HG03159 (cell line): Measurements from ENCODE around the gene YIPF3.

Experiments
- ATAC-seq: cut with Tn5 transposase; IDR thresholded peaks from one replicate; pipeline ENCODE4 v1.9.1; 2021; ENCODE audit warnings: mild to moderate bottlenecking, moderate library complexity; ENCODE audit not compliant: unreplicated experiment

YIPF3 gene

GRCh38 chr6:43493833-43494232, 22.9 kb downstream of the YIPF3 start:
- ATAC-seq: no peak

DNA sequence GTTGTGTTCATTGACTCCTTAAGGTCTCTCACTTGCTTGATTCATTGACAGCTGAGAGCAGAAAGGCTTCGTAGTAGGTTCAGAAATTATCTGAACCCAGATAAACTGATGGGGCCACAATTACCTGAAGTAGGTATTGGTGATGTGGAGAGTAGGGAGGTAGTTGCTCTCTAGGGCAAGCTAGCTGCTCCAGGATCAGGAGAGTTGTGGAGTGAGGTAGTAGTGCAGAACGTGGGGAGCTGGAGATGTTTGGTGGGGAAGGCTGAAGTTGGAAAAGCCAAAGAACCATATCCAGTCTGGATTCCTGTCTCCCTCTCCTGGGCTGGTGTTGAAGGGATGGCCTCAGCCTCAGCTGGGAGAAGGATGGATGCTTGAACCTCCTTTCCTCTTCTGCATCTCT, 23.5 kb downstream of the YIPF3 start:
- no peak for ATAC-seq

GRCh38 chr6:43492673-43493072, 24.1 kb downstream of the YIPF3 start:
- ATAC-seq: no peak

- ATAC-seq: no peak
These were observed 24.7 kb downstream of the YIPF3 start for GRCh38 chr6:43491750-43492661.

GRCh38 chr6:43490523-43490939, 26.2 kb downstream of the YIPF3 start:
- no peak for ATAC-seq

DNA sequence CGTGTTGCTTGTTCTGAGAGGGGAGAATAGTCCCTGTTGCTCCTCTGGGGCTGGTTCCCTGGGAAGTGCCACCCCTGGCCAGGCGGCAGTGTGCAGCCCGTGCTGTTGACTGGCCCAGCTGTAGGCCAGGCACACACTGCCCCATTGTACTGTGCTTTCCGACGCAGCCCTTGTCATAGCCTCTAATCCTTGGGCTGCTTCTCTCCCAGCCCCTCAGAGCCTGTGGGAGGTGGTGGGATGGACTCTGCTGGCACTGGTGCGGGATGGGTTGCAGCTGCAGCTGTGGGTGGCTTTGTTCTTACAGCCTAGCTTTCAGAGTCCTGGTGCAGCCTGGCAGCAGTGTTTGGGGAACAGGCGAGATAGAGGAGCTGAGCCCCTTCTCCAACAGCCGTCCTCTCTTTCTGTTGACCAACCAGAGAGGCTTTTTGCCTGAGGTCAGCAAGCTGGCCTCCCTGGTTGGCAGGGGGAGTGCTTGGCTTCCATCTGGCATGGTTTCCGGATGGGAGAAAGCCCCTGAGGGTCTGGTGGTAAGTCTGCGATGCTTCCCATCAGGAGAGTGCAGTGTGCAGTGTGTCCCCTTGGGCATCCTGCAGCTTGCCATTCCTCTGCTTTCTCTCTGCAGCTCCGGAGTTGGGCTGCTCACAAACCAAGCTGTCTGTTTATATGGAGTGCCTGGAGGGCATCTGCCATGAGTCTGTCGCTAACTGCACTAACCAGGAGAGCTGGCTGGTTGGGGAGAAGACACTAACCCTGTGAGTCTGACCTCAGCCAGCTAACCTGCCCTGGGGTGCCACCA, 27.3 kb downstream of the YIPF3 start:
- ATAC-seq: no peak

DNA sequence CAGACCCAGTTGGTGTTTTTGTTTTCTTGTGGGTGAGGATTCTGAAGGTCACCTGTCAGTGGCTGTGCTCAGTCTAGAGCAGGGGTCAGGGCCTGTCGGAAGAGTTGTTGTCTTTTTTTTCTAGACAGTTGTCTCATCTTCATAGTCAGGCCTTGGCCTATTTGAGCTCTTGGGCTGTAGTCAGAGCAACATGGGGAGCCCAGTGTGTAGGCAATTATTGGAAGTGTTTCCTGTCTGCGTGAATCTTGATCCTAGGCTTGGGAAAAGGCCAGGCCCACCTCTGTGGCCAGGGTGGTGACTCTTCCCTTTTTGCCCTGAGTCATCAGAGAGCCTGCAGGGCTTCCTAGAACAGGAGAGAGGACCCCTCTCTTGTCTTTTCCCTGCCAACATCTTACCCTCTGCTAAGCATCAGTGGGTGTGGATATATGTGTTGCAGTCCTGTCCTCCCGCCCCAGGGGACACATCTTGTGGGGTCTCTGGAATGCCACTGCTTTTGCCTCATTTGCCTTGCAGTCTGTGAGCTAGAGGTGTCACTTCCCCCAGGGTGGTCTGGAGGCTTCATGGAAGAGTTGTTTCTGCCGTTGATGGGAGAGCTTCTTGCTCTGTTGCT, 28.0 kb downstream of the YIPF3 start:
- ATAC-seq: no peak

DNA sequence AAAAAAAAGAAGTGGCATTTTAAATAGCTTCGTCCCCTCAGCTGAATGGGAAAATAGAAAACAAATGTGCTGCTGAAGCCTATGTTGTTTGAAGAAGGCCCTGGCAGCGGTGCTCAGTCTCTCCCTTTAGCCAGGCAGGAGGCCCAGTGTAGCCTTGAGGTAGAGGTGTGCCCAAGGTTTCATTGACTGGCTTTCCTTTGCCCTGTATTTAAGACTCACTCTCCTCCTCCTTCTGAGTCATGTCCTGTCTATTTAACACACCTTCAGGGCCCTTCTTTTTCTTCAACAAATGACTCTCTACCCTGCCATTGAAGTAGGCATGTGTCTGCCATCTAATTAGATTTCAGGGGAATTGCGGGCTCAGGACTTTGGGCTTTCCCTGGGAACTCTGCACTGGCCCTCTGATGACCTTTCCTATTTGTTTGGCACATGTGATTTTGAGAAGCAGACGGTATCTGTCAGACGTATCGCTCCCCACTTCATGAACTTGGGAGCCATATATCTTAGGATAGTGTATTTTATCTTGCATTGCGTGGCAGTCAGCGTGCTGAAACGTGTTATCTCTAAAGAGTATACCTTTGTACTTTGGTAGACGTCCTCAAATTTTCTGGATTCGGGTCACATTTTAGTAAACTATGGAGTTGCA, 35.0 kb downstream of the YIPF3 start:
- ATAC-seq: no peak

GRCh38 chr6:43481075-43481474, 35.7 kb downstream of the YIPF3 start:
- ATAC-seq: no peak

DNA sequence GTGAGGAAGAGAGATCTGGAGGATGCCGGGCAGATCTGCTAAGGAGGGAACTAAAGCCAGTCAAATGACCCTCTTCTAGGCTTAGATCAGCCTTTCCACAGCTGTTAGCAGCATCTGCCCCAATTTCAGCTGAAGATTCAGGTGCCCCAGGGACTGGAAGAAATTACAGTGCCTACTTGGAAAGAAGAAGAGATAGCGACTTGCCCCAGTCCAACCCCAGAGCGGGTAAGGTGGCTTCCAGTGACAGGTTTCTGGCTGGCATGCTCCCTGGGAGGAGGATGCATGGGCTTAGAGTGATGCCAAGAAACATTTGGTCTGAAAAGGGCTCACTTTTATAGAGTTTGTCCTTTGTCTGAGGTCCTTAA, 38.7 kb downstream of the YIPF3 start:
- ATAC-seq: peak; percentile 7

GRCh38 chr6:43477235-43478007, 39.3 kb downstream of the YIPF3 start, which contains the start of gene TJAP1:
TSS of gene TJAP1 (plus strand) at chr6:43477570. CDS start at chr6:43499002, 21,432 bp downstream.
- ATAC-seq: peak; percentile 86

- no peak for ATAC-seq
These were observed 40.0 kb downstream of the YIPF3 start for GRCh38 chr6:43476746-43477145.

- no peak for ATAC-seq
These were observed 41.2 kb downstream of the YIPF3 start for GRCh38 chr6:43475516-43475915.

DNA sequence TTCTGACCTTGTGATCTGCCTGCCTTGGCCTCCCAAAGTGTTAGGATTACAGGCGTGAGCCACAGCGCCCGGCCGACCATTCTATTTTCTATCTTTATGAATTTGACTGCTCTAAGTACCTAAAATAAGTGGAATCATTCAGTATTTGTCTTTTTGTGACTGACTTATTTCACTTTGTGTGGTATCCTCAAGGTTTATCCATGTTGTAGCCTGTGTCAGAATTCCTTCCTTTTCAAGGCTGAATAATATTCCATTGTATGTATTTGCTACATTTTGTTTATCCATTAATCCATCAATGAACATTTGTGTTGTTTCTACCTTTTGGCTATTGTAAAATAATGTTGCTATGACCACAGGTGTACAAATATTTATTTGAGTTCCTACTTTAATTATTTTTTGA, 44.2 kb downstream of the YIPF3 start:
- ATAC-seq: no peak

- ATAC-seq: no peak
These were observed 45.3 kb downstream of the YIPF3 start for GRCh38 chr6:43471399-43471798.

- ATAC-seq: no peak
These were observed 46.8 kb downstream of the YIPF3 start for GRCh38 chr6:43469947-43470346.

- ATAC-seq: no peak
These were observed 47.7 kb downstream of the YIPF3 start for GRCh38 chr6:43468748-43469681.

DNA sequence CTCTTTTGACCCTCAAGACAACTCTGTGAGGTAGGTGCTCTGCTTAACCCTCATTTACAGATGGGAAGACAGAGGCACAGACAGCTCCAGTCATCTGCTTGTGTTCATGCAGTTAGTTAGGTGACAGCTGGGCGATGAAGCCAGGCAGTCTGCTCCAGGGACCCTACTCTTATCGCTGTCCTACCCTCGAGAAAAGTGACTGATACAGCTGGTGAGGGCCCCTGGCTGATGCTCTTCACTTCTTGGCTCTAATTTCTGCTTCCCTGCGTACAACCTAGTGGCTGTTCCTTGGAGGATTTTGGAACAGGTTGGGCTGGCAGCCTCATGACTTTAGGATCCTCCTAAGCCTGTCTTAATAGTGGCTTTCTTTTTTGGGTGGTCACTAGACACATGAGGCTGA, 48.5 kb downstream of the YIPF3 start:
- ATAC-seq: no peak

GRCh38 chr6:43467752-43468151, 49.0 kb downstream of the YIPF3 start:
- ATAC-seq: no peak
